Heart left ventricle (tissue), 16 donors: ENCODE data around the gene UBE2A. TPM values are rescaled to one million over a fixed set of nuclear protein-coding genes. Genes with fewer than 3 reads are reported as not detected.

Source experiments
- ATAC-seq, 4 donors: fragments of 200-7000 bp; cut with Tn5 transposase; one replicate each; pipeline ENCODE4 v1.9.1; 2020 to 2022; ENCODE audit warnings: moderate library complexity in 4 of 4, mild to moderate bottlenecking in 3 of 4, moderate number of reproducible peaks in 1 of 4
- DNase-seq, 5 donors: peaks; one replicate each; pipeline ENCODE4 v3.0.0-alpha.2; 2020
- H3K27ac ChIP-seq, 12 donors: fragments of 200-600 bp; sonication (generic) in 4 of 12; one replicate each; pipeline versions ENCODE4 v1.5.0 to v1.8.0; 2016 to 2022; ENCODE audit warnings: mild to moderate bottlenecking in 2 of 12
- H3K27me3 ChIP-seq, 9 donors: fragments of 200-600 bp; sonication (generic) in 2 of 9; one replicate each; pipeline versions ENCODE4 v1.5.1 to v1.8.0; 2016 to 2022; ENCODE audit warnings: mild to moderate bottlenecking in 3 of 9
- H3K36me3 ChIP-seq, 9 donors: fragments of 200-600 bp; sonication (generic) in 2 of 9; one replicate each; pipeline versions ENCODE4 v1.5.0 to v1.8.0; 2018 to 2022; ENCODE audit warnings: mild to moderate bottlenecking in 2 of 9
- H3K4me1 ChIP-seq, 12 donors: fragments of 200-600 bp; sonication (generic) in 4 of 12; one replicate each; pipeline versions ENCODE4 v1.5.0 to v1.8.0; 2016 to 2022; ENCODE audit warnings: mild to moderate bottlenecking in 3 of 12
- H3K4me3 ChIP-seq, 12 donors: fragments of 200-600 bp; sonication (generic) in 4 of 12; one replicate each; pipeline versions ENCODE4 v1.5.0 to v1.8.0; 2017 to 2022; ENCODE audit warnings: mild to moderate bottlenecking in 9 of 12, moderate library complexity in 4 of 12
- H3K9me3 ChIP-seq, 12 donors: fragments of 200-600 bp; sonication (generic) in 4 of 12; one replicate each; pipeline versions ENCODE4 v1.5.0 to v1.8.0; 2016 to 2022; ENCODE audit warnings: mild to moderate bottlenecking in 1 of 12
- CTCF ChIP-seq, 12 donors: fragments of 200-600 bp; sonication (generic) in 4 of 12; IDR thresholded peaks; one replicate each; pipeline versions ENCODE4 v1.5.0 to v1.8.0; 2018 to 2022; ENCODE audit warnings: antibody characterized with exemption in 12 of 12, mild to moderate bottlenecking in 5 of 12
- POLR2A ChIP-seq, 2 donors: fragments of 450-650 bp; IDR thresholded peaks; one replicate each; pipeline ENCODE4 v1.6.1; 2017; ENCODE audit warnings: antibody characterized with exemption in 2 of 2, mild to moderate bottlenecking in 2 of 2, moderate library complexity in 2 of 2
- WGBS, 4 donors: extraction: QIAGEN DNeasy Blood & Tissue Kit in 2 of 4; methylation state at CpG; one replicate each; pipeline versions ENCODE4 v1.1.5 to v1.1.7; 2013 to 2018; 5-methylcytosine and 5-hydroxymethylcytosine counted together
- intact Hi-C, 10 donors: fragments of 100-400 bp; cut with DNase I; formaldehyde crosslinking; loops; one replicate each; pipeline versions ENCODE4 v1.11.1 to v1.14.2; 2022
- polyA plus RNA-seq, 2 donors: library from polyadenylated mRNA; stranded (reverse); fragments of 200-250 nt; gene quantifications; one replicate each; pipeline ENCODE4 v1.2.3, GENCODE V29; 2013
- total RNA-seq, 9 donors: library from RNA; depleted of rRNA in 2 of 9; stranded (reverse); fragments of >200 nt in 2 of 9; fragmentation: NEBNext Ultra II Directional in 3 of 9; extraction: Animal tissue kit (Norgen Biotek cat#: 25700) in 3 of 9; gene quantifications; one replicate each; pipeline versions ENCODE4 v1.1.0 to v1.2.4, GENCODE V29; 2016 to 2023
- donor health status: ischemic (EF 13 %, LVEDD 7.1; RV severe dilation, severe dysfunction).
- donor health status: healthy with polysubstance abuse.
- donor health status: DM: no; HTN: yes; CAD: no.
- donor health status: DM: no; HTN: no; CAD: no.
- donor health status: ischemic (EF 25% LVEDD 6.9; RV normal size, moderate dysfunction).
- donor health status: ischemic (EF 25% LVEDD 5.7; RV mildly dilated, moderate dysfunction).
- donor health status: healthy.
- donor health status: DM: yes; HTN: yes; CAD: no.
- donor health status: ischemic (EF 35%, LVEDD 5.7; RV mildly dilated, moderate dysfunction).
- donor health status: nonischemic (EF 11% LVEDD 7.7; RV severe dilation, severe dysfunction).
- donor health status: DM: yes; HTN: yes; CAD: no.
- donor health status: PGD.
- donor health status: ischemic (EF 29% LVEDD 5.4; RV normal size, mild dysfunction).
- donor health status: nonischemic (EF 23%, LVEDD 6.1; RV moderate dilation, normal function).

Gene UBE2A
- total and polyA plus RNA-seq, 11 donors: 37.3 to 86.2 (median 65.5) TPM

- intact Hi-C loops: loop anchor here in 1 of 10 donors (10.0 kb wide), 2 partner anchors 65 to 95 kb away; no protein-coding TSS in a partner anchor
- ATAC-seq (no peak), DNase-seq (no peak)
- Histone ChIP-seq H3K4me1 (peaks cover 0 to 25% (median 7%) of the 10 kb centered on the region in 12 donors), H3K9me3 (no peaks in the 10 kb centered on the region), H3K27me3 (peaks cover 0 to 7% (median 0%) of the 10 kb centered on the region in 9 donors), H3K27ac (no peak overlapping the region), H3K36me3 (peaks cover 0 to 39% (median 4%) of the 10 kb centered on the region in 9 donors), H3K4me3 (no peak overlapping the region)
- TF ChIP-seq POLR2A (IDR thresholded peaks at IDR 0.05): no peak
- TF ChIP-seq CTCF (IDR thresholded peaks at IDR 0.05): no peak
Measured at GRCh38 chrX:119579414-119579813, 5.1 kb downstream of the UBE2A start.

- ATAC-seq (peak in 3 of 4 donors; percentile 51 to 72 (median 55)), DNase-seq (no peak)
- H3K27ac ChIP-seq: peak overlapping the region in 9 of 12 donors; percentile 7 to 73 (median 60)
Measured at GRCh38 chrX:119583431-119584059, 9.2 kb downstream of the UBE2A start.

GRCh38 chrX:119589810-119590209, 15.4 kb downstream of the UBE2A start:
- peaks cover 0 to 56% (median 26%) of the 10 kb centered on the region in 9 donors for H3K36me3 ChIP-seq
- no peak for DNase-seq
- 91 to 96% (median 94%) methylated on average over 5 of the region's 5 CpGs for WGBS, 4 donors
- no peak overlapping the region for H3K4me3 ChIP-seq
- intact Hi-C loops: no loop called here
- H3K9me3 ChIP-seq: no peaks in the 10 kb centered on the region
- H3K27ac ChIP-seq: no peak overlapping the region
- TF ChIP-seq CTCF (IDR thresholded peaks at IDR 0.05): no peak
- no peak for TF ChIP-seq POLR2A (IDR thresholded peaks at IDR 0.05)
- H3K4me1 ChIP-seq: no peaks in the 10 kb centered on the region
- no peak for ATAC-seq
- H3K27me3 ChIP-seq: peaks cover 0 to 4% (median 0%) of the 10 kb centered on the region in 9 donors

More at GRCh38 chrX:119583431-119584059, 9.2 kb downstream of the UBE2A start:
- peaks cover 0 to 16% (median 0%) of the 10 kb centered on the region in 12 donors for H3K4me1 ChIP-seq
- 31 to 56% (median 48%) methylated on average over 2 of the region's 2 CpGs for WGBS, 4 donors
- peaks cover 0 to 33% (median 0%) of the 10 kb centered on the region in 9 donors for H3K36me3 ChIP-seq
- H3K27me3 ChIP-seq: peaks cover 0 to 4% (median 0%) of the 10 kb centered on the region in 9 donors
- TF ChIP-seq POLR2A (IDR thresholded peaks at IDR 0.05) (no peak), CTCF (IDR thresholded peaks at IDR 0.05) (no peak)
- intact Hi-C loops: no loop called here
- no peaks in the 10 kb centered on the region for H3K9me3 ChIP-seq
- no peak overlapping the region for H3K4me3 ChIP-seq

GRCh38 chrX:119602701-119603255, 28.4 kb downstream of the UBE2A start:
- TF ChIP-seq CTCF (IDR thresholded peaks at IDR 0.05) (no peak), POLR2A (IDR thresholded peaks at IDR 0.05) (no peak)
- Histone ChIP-seq H3K4me3 (no peak overlapping the region), H3K27me3 (peaks cover 0 to 5% (median 0%) of the 10 kb centered on the region in 9 donors), H3K9me3 (no peaks in the 10 kb centered on the region), H3K4me1 (peaks cover 0 to 7% (median 0%) of the 10 kb centered on the region in 12 donors), H3K27ac (no peak overlapping the region), H3K36me3 (peaks cover 0 to 3% (median 0%) of the 10 kb centered on the region in 9 donors)
- DNase-seq (no peak), ATAC-seq (no peak)
- WGBS, 4 donors: 67 to 84% (median 78%) methylated on average over 9 of the region's 9 CpGs
- intact Hi-C loops: loop anchor here in 2 of 10 donors (10.0 kb wide), 2 partner anchors 88 to 122 kb away; no protein-coding TSS in a partner anchor
